Ureter (tissue), 1 donor: ENCODE data around the gene IL9. TPM values are rescaled to one million over a fixed set of nuclear protein-coding genes. Genes with fewer than 3 reads are reported as not detected.

Source experiments
- DNase-seq: peaks from one replicate; pipeline ENCODE4 v3.0.0-alpha.2; 2020; ENCODE audit warnings: low spot score
- total RNA-seq: library from RNA; stranded (reverse); gene quantifications from one replicate; pipeline ENCODE4 v1.2.4, GENCODE V29; 2023
- donor health status: DM: yes; HTN: yes; CAD: no.

Gene IL9
- total RNA-seq, 1 donor from 2014 or later = not detected

DNA sequence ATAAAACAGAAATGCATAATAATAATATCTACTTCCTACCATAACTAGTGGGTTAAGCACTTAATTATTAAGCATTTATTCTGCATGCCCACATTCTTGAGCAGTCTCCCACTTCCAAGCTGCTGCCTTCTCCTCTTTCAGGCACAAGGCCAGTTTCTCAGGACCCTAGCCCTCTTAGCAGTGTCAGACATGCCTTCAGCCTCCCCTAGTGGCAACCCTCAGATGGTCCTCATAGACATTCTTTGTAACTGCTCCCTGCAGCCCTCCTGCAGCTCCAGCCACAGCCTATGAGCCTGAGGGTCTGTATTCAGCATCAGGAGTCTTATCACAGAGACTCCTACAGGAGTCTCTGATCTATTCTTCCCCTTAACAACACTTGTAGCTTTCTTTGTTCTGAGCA lies 3.9 kb downstream of the IL9 start:
- no peak for DNase-seq

GRCh38 chr5:135891268-135891667 lies 4.4 kb downstream of the IL9 start:
- DNase-seq = no peak

DNA sequence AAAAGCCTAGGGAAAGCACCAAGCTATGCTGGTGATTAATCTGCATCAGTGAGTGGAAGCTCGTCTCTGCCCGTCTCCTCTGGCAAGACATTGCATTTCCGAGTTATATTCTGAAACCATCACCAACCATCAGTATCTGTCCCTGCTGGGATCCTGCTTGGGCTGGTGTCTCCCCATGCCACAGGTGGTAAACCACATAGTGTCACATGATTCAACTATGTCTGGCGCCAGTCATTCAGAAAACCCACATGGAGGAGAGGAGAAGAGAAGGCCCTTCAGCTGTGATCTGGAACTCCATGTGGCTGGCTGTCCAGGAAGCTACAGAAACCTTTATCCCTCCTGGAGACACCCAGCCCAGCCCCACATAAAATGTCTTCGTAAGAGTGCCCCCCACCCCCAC lies 4.8 kb downstream of the IL9 start:
- no peak for DNase-seq

- DNase-seq = no peak
These were observed 5.3 kb downstream of the IL9 start for GRCh38 chr5:135890296-135890695.

- DNase-seq = no peak
These were observed 7.6 kb downstream of the IL9 start for GRCh38 chr5:135887881-135888614.

GRCh38 chr5:135887447-135887864 lies 8.2 kb downstream of the IL9 start:
- peak; percentile 76 for DNase-seq

- no peak for DNase-seq
These were observed 9.5 kb downstream of the IL9 start for GRCh38 chr5:135886136-135886535.

GRCh38 chr5:135885031-135885430 lies 10.6 kb downstream of the IL9 start:
- DNase-seq = no peak

GRCh38 chr5:135883441-135883840 lies 12.2 kb downstream of the IL9 start:
- no peak for DNase-seq

DNA sequence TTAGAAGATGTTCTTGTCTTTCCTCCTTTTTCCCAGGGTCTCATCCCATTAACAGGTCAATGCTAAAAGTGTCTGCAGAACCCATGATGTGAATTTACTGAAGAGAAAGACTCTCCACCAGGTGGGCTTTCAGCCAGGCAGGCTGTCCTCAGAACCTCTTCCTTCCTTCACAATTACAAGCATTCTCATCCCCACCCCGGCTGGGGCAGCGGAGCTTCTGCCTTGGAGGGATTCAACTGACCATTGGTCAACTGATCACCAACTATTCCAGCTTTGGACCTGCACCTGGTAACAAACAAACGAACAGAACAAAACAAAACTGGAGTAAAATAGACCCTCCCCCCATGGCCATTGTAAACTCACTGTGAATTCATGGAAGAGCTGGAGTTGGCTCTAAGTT lies 12.6 kb downstream of the IL9 start:
- no peak for DNase-seq

DNA sequence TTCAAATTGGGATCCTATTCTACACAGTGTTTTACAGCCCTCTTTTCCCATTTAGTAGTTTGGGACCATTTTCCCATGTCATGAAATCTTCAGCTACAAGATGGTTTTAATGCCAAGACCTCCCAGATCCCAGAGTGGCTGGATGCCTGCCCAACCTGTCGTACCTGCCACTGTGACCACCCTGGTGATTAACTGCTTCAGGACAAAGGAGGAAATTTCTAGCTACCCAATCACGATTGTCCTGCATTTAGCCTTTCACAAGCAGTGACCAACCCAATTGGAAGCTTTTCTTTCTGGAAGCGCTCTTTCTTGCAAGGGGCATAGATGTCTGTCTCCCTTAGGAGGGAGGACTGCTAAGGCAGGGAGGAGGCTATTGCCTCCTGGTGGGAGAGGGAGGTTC lies 13.8 kb downstream of the IL9 start:
- DNase-seq = no peak

GRCh38 chr5:135881244-135881643 lies 14.4 kb downstream of the IL9 start:
- no peak for DNase-seq

DNA sequence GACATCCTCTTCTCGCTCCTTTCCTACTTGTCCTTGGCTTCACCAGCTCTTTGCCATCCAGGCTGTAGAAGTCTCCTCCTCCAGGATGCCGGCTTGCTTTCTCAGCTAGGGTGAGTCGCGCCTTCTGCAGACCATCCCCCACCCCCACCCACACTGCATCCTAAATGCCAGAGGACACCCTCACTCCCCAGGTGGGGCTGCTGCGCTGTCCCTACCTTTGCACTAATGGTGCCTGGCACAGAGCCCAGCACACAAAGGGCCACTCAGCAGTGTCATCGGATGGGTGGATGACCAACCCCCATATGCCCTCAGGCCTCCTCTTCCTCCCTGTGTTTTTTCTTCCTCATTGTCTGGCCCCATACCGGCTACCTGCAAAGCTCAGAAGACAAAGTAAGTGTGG lies 14.8 kb downstream of the IL9 start:
- no peak for DNase-seq

DNA sequence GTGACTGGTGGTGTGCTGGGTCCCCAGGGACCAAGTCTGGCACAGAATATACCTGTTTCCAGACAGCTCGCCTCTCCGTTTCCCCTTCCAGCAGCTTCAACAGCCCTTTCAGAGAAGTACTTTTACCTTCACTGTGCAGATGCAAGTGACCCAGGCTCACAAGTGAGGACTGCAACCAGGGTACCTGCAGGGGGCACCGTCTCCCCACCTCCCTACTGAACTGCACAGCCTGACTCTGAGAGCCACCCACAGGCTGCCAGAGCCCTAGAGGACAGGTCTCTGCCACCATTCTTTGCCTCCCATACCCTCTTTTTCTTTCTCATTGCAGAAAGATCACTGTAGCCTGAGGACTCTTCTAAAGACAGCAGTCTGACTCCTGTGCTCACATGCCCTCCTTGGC lies 15.4 kb downstream of the IL9 start:
- DNase-seq = no peak

GRCh38 chr5:135879591-135879990 lies 16.1 kb downstream of the IL9 start:
- DNase-seq = no peak

GRCh38 chr5:135878156-135878620 lies 17.5 kb downstream of the IL9 start:
- DNase-seq = no peak

GRCh38 chr5:135877570-135878155 lies 18.0 kb downstream of the IL9 start:
- no peak for DNase-seq

DNA sequence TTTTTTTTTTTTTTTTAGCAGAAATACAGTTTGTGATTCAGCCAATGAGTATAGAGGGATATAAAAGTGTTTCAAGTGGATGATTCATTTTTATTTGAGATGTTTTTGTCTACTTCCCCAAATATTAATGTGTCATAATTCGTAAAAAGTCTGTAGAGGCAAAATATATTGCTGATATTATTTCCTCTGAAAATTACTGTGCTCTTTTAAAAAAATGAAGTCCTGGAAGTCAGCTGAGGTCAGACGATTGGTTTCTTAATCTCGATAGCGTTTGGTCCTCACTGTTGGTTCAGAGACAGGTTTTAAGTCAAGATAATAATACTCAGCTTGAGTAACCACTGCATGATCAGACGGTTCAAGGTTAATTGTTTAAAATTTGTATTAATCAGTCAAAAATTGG lies 19.5 kb downstream of the IL9 start:
- DNase-seq = no peak

- DNase-seq = no peak
These were observed 20.1 kb downstream of the IL9 start for GRCh38 chr5:135875567-135875966.

DNA sequence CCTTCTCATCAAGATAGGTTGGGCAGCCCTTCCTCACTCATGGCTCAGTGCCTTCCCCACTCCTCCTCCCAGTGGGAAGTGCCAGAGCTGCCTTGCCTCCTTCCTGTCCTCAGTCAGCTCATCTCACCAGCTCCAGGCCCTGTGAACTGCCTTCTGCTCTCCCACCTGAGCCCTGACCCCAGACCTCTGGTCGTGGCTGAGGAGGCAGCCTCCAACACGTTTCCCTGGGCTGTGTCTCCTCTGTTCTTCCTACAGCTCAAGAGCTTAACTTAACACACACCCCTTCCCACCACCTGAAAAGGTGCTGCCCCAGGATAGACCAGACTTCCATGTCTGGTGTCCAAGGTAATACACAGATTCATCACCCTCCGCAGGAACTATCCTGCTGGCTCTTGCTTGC lies 21.2 kb downstream of the IL9 start:
- no peak for DNase-seq

- DNase-seq = no peak
These were observed 21.8 kb downstream of the IL9 start for GRCh38 chr5:135873831-135874230.

GRCh38 chr5:135871268-135871915 lies 24.2 kb downstream of the IL9 start:
- DNase-seq = no peak

- DNase-seq = no peak
These were observed 25.7 kb downstream of the IL9 start for GRCh38 chr5:135869935-135870334.
